ENCODE measurements around the gene CSRNP2. TPM values are rescaled to one million over a fixed set of nuclear protein-coding genes. Genes with fewer than 3 reads are reported as not detected.
"Not testable (repeated sequence)": the region's sequence is repeated elsewhere in the genome, so short reads cannot be mapped to it uniquely, and the experiment has no call there.

The CSRNP2 gene
- total RNA-seq, 2 experiments from 2014 or later = 17.7 to 20.4 TPM

DNA sequence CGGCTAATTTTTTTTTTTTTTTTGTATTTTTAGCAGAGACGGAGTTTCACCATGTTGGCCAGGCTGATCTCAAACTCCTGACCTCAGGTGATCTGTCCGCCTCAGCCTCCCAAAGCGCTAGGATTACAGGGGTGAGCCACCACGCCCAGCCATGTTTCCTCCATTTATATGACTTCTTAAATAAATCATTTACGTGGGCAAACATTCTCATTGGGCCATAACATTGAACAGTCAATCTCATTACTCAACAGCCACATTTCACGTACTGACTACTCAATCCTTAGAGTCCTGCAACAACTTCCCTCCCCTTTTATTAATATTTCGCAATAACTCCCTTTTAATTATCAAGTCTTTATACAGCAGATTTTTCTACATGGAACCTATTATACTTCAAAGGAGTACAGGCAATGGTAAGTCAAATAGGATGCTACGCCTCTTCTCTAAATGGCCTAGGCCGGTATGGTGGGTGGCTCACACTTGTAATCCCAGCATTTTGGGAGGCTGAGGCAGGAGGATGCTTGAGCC lies 7.4 kb upstream of the CSRNP2 start:
- H3K27me3 Mint-ChIP-seq = no peaks in the 10 kb centered on the region
- no peaks in the 10 kb centered on the region for H3K9me3 Mint-ChIP-seq (ENCODE audit: low read depth)
- peaks cover 13% of the 10 kb centered on the region for H3K4me1 Mint-ChIP-seq
- CTCF ChIA-PET = no interaction called here
- H3K4me3 Mint-ChIP-seq = no peak overlapping the region
- H3K36me3 Mint-ChIP-seq = peaks cover 27% of the 10 kb centered on the region
- no peak for ATAC-seq
- H3K27ac Mint-ChIP-seq = no peak overlapping the region
- no peak for DNase-seq

- Mint-ChIP-seq H3K9me3 (ENCODE audit: low read depth) (no peaks in the 10 kb centered on the region), H3K36me3 (peaks cover 10% of the 10 kb centered on the region), H3K27me3 (no peaks in the 10 kb centered on the region), H3K27ac (peak overlapping the region; percentile 65), H3K4me3 (no peak overlapping the region), H3K4me1 (peaks cover 19% of the 10 kb centered on the region)
- ATAC-seq = no peak
- DNase-seq = peak; percentile 48
- CTCF ChIA-PET = no interaction called here
These were observed 4.4 kb upstream of the CSRNP2 start for GRCh38 chr12:51087818-51088217.

DNA sequence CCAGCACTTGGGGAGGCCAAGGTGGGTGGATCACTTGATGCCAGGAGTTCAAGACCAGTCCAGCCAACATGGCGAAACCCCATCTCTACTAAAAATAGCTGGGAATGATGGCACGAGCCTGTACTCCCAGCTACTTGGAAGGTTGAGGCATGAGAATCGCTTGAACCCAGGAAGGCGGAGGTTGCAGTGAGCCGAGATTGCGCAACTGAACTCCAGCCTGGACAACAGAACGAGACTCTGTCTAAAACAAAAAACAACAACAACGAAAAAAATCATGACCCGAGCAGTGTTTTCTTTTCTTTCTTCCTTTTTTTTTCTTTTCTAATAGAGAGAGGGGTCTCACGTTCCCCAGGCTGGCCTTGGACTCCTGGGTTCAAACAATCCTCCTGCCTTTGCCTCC lies 3.5 kb upstream of the CSRNP2 start:
- Mint-ChIP-seq H3K4me3 (no peak overlapping the region), H3K27me3 (no peaks in the 10 kb centered on the region), H3K27ac (no peak overlapping the region), H3K4me1 (peaks cover 28% of the 10 kb centered on the region), H3K9me3 (ENCODE audit: low read depth) (no peaks in the 10 kb centered on the region), H3K36me3 (peaks cover 12% of the 10 kb centered on the region)
- CTCF ChIA-PET = no interaction called here
- ATAC-seq (no peak), DNase-seq (peak; percentile 16)

DNA sequence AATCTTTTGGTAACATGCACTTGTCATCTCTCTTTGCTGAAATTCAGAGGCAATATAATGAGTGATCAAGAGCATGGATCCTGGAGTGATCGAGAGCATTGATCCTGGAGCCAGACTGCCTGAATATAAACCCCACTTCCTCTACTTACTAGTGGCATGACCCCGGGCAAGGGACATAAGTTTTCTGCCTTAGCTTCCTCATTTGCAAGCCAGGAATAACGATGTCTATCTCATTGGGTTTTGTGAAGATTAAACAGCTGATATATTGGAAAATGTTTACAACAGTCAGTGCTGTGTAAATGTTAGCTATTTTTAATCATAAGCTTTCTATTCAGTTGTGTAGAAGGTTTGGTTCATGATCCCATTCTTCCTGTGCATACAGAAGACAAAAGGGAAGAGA lies 2.4 kb upstream of the CSRNP2 start:
- CTCF ChIA-PET = interaction anchor here (0.8 kb wide), 1 partner anchor 261 kb away, joined by 3 read pairs; no protein-coding TSS in a partner anchor
- Mint-ChIP-seq H3K4me3 (no peak overlapping the region), H3K27me3 (no peaks in the 10 kb centered on the region), H3K4me1 (peaks cover 36% of the 10 kb centered on the region), H3K36me3 (peaks cover 10% of the 10 kb centered on the region), H3K27ac (no peak overlapping the region), H3K9me3 (ENCODE audit: low read depth) (no peaks in the 10 kb centered on the region)
- ATAC-seq = no peak
- no peak for DNase-seq

DNA sequence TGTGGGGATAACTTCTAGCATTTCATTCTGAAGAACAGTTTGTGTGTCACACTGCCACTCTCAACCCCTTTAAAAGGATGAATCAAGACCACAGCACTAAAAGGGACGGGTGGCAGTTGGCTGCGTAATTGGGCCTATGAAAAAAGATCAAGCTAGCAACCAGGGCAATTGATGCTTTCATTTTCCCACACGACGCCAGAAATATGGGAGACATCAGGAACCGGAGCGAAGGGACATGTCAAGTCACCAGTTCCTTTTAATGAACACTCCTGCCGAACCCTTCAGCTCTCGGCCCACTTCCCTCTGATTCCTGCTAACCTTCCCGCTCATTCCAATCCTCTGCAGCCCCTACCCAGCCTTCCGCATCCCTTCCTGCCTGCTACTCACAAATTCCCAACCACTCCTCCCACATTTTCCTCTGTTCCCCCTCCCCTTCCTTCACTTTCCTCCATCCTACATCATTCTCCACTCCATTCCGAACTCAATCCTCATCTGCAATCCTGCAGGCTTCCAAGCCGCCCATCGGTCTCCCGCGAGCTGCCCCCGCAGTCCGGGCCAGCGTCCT lies 753 bp downstream of the CSRNP2 start:
- Mint-ChIP-seq H3K27ac (peak overlapping the region; percentile 83), H3K27me3 (no peaks in the 10 kb centered on the region), H3K4me1 (peaks cover 32% of the 10 kb centered on the region), H3K9me3 (ENCODE audit: low read depth) (no peaks in the 10 kb centered on the region), H3K4me3 (peak overlapping the region; percentile 89), H3K36me3 (peaks cover 11% of the 10 kb centered on the region)
- no peak for ATAC-seq
- peak; percentile 51 for DNase-seq
- CTCF ChIA-PET = interaction anchor here (1.5 kb wide), 1 partner anchor 258 kb away, joined by 4 read pairs; no protein-coding TSS in a partner anchor

GRCh38 chr12:51081421-51081820 lies 2.0 kb downstream of the CSRNP2 start:
- Mint-ChIP-seq H3K4me3 (no peak overlapping the region), H3K27ac (no peak overlapping the region), H3K4me1 (peaks cover 31% of the 10 kb centered on the region), H3K27me3 (no peaks in the 10 kb centered on the region), H3K36me3 (peaks cover 11% of the 10 kb centered on the region), H3K9me3 (ENCODE audit: low read depth) (no peaks in the 10 kb centered on the region)
- DNase-seq (no peak), ATAC-seq (no peak)
- CTCF ChIA-PET = no interaction called here

- Mint-ChIP-seq H3K4me3 (no peak overlapping the region), H3K27ac (no peak overlapping the region), H3K36me3 (peaks cover 11% of the 10 kb centered on the region), H3K27me3 (no peaks in the 10 kb centered on the region), H3K9me3 (ENCODE audit: low read depth) (no peaks in the 10 kb centered on the region), H3K4me1 (peaks cover 34% of the 10 kb centered on the region)
- CTCF ChIA-PET = interaction anchor here (0.6 to 1.2 kb wide), 2 partner anchors 24 to 53 kb away, joined by 3 to 4 read pairs; no protein-coding TSS in a partner anchor
- no peak for ATAC-seq
- DNase-seq = no peak
These were observed 3.3 kb downstream of the CSRNP2 start for GRCh38 chr12:51080136-51080535.

- CTCF ChIA-PET; H3K9me3 Mint-ChIP-seq (ENCODE audit: low read depth); H3K27ac Mint-ChIP-seq; H3K4me3 Mint-ChIP-seq; ATAC-seq; H3K27me3 Mint-ChIP-seq; DNase-seq: not testable (repeated sequence)
- Mint-ChIP-seq H3K4me1 (peaks cover 36% of the 10 kb centered on the region), H3K36me3 (peaks cover 14% of the 10 kb centered on the region)
These were observed 4.5 kb downstream of the CSRNP2 start for GRCh38 chr12:51078866-51079265.

DNA sequence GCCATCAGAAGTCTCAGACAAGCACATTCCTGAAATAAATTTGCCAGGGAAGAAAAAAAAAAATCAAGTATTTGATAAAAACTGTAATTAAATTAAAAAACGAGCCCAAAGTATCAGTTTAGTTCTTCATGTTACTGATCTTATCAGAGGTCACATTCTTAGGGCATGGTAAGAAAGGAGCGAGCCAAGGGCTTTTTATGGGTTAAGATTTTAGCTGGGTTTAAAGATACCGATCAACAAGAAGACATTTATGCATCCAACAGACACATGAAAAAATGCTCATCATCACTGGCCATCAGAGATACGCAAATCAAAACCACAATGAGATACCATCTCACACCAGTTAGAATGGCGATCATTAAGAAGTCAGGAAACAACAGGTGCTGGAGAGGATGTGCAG lies 5.0 kb downstream of the CSRNP2 start:
- H3K9me3 Mint-ChIP-seq (ENCODE audit: low read depth); H3K27me3 Mint-ChIP-seq; DNase-seq; H3K4me3 Mint-ChIP-seq; H3K27ac Mint-ChIP-seq; CTCF ChIA-PET; ATAC-seq: not testable (repeated sequence)
- H3K36me3 Mint-ChIP-seq = peaks cover 18% of the 10 kb centered on the region
- H3K4me1 Mint-ChIP-seq = peaks cover 32% of the 10 kb centered on the region

- Mint-ChIP-seq H3K4me3 (no peak overlapping the region), H3K36me3 (peaks cover 18% of the 10 kb centered on the region), H3K27me3 (no peaks in the 10 kb centered on the region), H3K27ac (no peak overlapping the region), H3K9me3 (ENCODE audit: low read depth) (no peaks in the 10 kb centered on the region), H3K4me1 (peaks cover 32% of the 10 kb centered on the region)
- ATAC-seq (no peak), DNase-seq (no peak)
- CTCF ChIA-PET = no interaction called here
These were observed 5.5 kb downstream of the CSRNP2 start for GRCh38 chr12:51077930-51078329.

DNA sequence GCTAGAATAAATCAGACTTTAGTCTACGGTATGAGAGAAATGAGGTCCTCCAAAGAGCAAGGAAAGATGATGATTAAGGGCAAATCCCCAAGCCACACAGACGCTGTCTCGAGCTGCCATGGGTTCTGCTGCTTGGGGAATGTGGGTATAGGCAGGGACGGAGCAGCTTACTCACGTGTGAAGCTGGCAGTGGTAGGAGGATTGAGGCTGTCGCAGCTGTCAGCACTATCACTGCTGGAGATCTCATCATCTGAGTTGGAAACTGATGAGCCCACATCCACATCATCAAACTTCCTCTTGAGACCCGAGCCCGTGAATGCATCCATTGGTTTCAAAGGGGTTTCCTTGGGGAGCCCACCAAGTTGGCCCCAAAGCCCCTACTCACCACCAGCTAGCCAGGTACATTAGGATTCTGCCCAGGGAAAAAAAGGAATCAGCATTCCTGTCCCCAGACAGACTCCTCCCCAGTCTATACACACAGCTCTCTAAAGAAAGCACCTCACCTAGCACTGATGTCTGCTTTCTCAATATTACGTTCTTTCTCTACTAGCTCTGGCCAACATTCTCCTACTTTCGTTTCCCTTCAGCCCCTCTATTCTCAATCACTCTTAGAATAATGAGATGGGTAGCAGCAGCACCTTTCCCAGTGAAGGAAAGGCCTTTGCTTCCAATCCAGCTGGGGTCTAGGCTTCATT lies 7.0 kb downstream of the CSRNP2 start:
- Mint-ChIP-seq H3K36me3 (peaks cover 15% of the 10 kb centered on the region), H3K4me3 (no peak overlapping the region), H3K27ac (peak overlapping the region; percentile 10), H3K4me1 (peaks cover 17% of the 10 kb centered on the region), H3K9me3 (ENCODE audit: low read depth) (no peaks in the 10 kb centered on the region), H3K27me3 (no peaks in the 10 kb centered on the region)
- DNase-seq (no peak), ATAC-seq (no peak)
- CTCF ChIA-PET = interaction anchor here (1.5 kb wide), 1 partner anchor 265 kb away, joined by 4 read pairs; no protein-coding TSS in a partner anchor

DNA sequence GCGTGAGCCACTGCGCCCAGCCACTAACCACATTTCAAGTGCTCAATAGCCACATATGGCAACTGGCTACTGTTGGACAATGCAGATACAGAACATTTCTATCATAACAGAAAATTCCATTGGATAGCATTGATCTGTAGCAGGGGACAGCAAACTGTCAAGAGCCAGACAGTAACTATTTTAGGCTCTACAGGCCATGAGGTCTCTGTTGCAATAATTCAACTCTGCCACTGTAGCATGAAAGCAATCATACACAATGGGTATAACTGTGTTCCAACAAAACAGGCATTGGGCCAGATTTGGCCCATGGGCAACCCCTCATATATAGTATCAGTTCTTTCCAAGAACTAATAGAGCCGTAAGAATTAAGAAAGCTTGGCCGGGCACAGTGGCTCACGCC lies 8.0 kb downstream of the CSRNP2 start:
- CTCF ChIA-PET = no interaction called here
- H3K9me3 Mint-ChIP-seq (ENCODE audit: low read depth) = no peaks in the 10 kb centered on the region

DNA sequence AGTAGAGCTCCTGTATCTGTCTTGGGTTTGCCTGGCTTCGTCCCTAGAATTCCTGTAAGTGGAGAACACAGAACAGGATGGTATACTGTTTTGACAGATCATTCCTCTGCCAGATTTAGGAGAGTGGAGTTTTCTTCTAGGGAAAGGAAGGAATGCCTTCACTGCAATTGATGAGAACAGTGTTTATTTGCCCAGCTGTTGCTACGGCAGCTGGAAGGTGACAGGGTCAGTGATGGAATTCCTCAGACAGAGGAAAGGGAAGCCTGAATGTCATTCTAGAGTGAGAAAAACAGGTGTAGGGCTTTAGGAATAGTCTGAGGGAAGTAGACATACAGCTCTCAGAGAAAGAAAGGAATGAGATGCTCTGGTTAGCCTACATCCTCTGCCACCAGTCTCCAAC lies 11.7 kb downstream of the CSRNP2 start:
- no peaks in the 10 kb centered on the region for H3K27me3 Mint-ChIP-seq
- CTCF ChIA-PET = no interaction called here
- peaks cover 9% of the 10 kb centered on the region for H3K36me3 Mint-ChIP-seq
- DNase-seq (no peak), ATAC-seq (no peak)
- no peaks in the 10 kb centered on the region for H3K9me3 Mint-ChIP-seq (ENCODE audit: low read depth)
- no peak overlapping the region for H3K4me3 Mint-ChIP-seq
- H3K27ac Mint-ChIP-seq = no peak overlapping the region
- H3K4me1 Mint-ChIP-seq = peaks cover 9% of the 10 kb centered on the region

More for the DNA sequence above, 8.0 kb downstream of the CSRNP2 start:
- peaks cover 15% of the 10 kb centered on the region for H3K4me1 Mint-ChIP-seq
- H3K4me3 Mint-ChIP-seq = no peak overlapping the region
- ATAC-seq (no peak), DNase-seq (no peak)
- no peak overlapping the region for H3K27ac Mint-ChIP-seq
- no peaks in the 10 kb centered on the region for H3K27me3 Mint-ChIP-seq
- H3K36me3 Mint-ChIP-seq = peaks cover 13% of the 10 kb centered on the region

GRCh38 chr12:51070004-51070403 lies 13.4 kb downstream of the CSRNP2 start:
- Mint-ChIP-seq H3K9me3 (ENCODE audit: low read depth) (no peaks in the 10 kb centered on the region), H3K36me3 (peaks cover 11% of the 10 kb centered on the region), H3K4me1 (peaks cover 1% of the 10 kb centered on the region), H3K27me3 (no peaks in the 10 kb centered on the region), H3K4me3 (no peak overlapping the region), H3K27ac (no peak overlapping the region)
- ATAC-seq (no peak), DNase-seq (no peak)
- CTCF ChIA-PET = interaction anchor here (0.6 kb wide), 1 partner anchor 998 kb away, joined by 3 read pairs; no protein-coding TSS in a partner anchor

Data from activated CD8-positive, alpha-beta memory T cell treated with anti-CD3 and anti-CD28 coated beads, Interleukin-2, amount 10 ng/mL, durations not matched to agents 7 days and 5 days (primary cell).